Hypothalamus (tissue), 51 donors: Measurements from ENCODE around the gene FGD2.
"Not testable (repeated sequence)": the region's sequence is repeated elsewhere in the genome, so short reads cannot be mapped to it uniquely, and the experiment has no call there.

Experiments used
- DNase-seq, 51 donors: peaks; one replicate each; lab custom pipeline; 2025; lab: John Stamatoyannopoulos, UW

FGD2 gene

DNA sequence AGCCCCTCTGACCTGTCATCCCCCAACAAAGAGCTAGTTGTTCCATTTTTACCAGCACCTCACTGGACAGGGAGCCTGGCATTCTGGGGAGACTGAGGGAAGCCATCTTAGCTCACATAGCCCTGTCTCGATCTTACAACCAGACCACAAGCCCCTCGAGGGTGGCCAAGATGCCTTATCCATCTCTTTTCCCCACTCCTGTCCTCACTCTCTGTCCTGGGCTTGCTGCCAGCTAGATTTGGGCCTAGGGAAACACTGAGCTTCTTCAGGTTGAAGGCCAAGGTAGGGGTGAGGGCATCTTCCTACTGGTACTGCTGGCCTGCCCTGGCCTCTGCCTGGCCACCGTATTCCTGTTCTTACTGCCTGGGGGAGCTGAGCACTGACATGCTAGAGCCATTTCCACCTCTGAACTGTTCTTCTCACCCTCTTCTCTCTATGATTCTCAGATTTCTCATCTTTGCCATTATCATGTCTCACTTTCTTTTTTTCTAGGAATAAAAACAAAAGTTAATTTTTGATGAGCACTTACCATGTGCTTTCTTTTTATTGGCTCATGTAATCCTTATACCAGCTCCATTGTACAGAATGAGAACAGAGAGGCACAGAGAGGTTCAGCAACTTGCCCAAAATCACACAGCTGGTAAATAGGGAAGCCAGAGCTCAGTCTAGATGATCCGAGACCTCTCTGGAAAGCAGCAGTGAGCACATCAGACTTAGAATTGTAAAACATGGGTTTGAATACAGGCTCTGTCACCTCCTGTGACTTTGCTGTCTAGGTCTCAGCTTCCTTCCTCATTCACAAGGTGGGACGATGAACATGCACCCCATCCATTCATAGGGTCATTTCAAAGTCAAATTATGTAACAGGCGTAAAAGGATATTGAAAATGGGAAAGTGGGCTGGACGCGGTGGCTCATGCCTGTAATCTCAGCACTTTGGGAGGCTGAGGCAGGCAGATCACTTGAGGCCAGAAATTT lies 28.7 kb downstream of the FGD2 start:
- no peak for DNase-seq

DNA sequence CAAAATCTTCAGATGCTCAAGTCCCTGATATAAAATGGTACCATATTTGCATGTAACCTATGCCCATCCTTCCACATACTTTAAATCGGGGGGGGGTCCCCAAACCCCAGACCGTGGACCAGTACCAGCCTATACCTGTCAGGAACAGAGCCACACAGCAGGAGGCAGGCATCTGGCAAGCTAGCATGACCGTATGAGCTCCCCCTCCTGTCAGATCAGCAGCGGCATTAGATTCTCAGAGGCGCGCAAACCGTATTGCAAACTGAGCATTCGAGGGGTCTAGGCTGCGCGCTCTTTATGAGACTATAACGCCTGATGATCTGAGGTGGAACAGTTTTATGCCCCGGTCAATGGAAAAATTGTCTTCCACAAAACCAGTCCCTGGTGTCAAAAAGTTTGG lies 30.7 kb downstream of the FGD2 start:
- DNase-seq: no peak

DNA sequence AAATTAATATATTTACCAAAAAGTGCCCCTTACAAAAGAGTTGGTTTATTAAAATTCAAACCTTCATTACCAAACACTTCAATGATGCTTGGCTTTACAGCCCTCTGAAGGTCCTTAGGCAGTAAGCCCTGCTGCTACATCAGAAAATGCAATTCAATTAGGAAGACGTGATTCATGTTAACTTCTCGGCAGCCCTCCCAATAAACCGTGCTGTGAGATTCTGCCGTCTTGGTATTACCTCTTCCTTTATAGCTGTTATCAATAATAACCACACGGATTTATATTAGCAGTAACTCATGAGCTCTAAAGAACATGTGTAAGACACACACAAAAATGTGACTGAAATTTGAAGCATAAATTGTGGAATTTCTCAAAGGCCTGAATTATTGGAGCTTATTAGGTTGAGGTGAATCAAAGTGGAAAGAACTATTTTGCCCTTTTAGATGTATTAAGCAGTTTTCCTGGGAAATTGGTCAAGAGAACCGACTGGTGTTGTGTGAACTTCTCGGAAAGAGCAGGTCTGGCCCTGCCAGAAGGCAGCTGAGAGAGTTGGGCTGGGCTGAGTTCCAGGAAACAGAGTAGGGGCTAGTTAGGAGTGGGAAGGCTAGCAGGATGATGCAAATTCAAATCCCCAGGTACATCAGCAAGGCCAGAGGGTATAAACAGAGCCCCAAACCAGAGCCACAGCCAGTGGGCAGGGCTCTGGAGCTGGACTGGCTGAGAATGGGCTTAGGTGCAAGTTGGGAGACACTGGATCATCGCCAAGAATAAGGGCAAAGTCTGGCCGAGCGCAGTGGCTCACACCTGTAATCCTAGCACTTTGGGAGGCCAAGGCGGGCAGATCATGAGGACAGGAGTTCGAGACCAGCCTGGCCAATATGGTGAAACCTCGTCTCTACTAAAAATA lies 33.1 kb downstream of the FGD2 start:
- peak in 31 of 51 donors; percentile 3 to 69 (median 27) for DNase-seq

DNA sequence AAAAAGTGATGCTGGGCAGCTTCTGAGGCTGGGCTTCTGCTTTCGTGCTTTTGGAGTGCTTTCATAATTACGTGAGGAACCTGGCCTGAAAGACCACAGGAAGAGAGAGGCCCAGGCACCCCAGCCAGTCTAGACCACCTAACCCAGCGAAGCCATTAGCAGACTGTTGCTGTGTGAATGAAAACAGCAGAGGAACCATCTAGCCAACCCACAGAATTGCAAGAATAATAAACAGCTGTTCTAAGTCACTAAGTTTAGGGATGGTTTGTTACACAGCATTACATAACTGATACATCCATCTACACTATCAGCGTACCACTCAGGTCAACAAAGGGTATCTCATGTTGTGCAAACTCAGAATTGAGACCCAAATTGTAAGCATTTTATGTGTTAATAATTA lies 34.5 kb downstream of the FGD2 start:
- DNase-seq: no peak

DNA sequence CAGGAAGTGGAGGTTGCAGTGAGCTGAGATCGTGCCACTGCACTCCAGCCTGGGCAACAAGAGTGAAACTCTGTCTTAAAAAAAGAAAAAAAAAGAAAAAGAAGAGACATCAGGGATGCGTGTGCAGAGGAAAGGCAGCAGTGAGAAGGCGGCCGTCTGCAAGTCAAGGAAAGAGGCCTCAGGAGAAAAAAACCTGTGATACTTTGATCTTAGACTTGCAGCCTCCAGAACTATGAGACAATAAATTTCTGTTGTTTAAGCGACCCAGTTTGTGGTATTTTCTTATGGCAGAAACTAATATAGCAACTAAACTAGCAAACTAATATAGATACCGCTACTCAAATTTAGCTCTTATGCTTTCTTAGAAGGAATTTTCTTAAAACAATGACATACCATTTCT lies 36.1 kb downstream of the FGD2 start:
- DNase-seq: no peak

DNA sequence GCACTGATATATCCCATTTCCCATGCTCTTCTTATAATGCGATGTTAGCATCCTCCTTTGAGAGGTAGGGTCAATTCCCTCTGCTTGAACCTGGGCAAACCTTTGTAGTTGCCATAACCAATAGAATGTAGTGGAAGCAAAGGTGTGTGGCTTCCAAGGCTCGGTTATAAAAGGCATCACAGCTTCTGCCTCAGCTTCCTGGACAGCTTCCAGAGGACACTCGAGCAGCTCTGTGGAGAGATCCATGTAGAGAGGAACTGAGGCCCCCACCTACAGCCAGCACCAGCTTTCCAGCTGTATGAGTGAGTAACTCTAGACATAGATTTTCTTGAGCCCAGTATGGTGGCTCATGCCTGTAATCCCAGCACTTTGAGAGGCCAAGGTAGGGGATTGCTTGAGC lies 36.7 kb downstream of the FGD2 start:
- no peak for DNase-seq

DNA sequence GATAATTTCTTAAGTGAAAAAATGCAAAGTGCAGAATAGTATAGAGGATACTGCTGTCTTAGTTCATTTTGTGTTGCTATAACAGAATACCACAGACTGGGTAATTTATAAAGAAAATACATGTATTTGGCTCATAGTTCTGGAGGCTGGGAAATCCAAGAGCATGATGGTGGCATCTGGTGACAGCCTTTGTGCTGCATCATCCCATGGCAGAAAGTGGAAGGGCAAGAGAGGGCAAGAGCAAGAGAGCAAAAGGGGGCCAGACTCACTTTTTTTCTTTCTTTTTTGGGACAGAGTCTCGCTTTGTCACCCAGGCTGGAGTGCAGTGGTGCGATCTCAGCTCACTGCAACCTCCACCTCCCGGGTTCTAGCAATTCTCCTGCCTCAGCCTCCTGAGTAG lies 37.6 kb downstream of the FGD2 start:
- not testable (repeated sequence) for DNase-seq

DNA sequence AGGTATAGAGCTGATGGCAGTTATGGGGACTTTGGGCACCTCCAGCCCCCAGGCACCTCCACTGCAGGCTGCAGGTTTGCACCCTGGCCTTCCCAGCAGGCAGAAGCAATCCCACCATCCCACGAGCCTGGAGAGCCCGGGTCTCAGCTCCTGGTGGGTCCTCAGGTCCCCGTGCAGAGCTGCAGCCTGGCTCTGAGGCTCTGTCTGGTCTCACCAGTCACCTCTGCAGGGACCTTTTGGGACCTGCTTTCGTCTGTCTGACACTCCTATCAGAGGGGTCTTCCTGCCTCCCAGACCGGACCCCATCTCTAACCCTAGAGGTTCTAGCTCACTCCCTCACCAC lies 41.9 kb downstream of the FGD2 start:
- DNase-seq: no peak

DNA sequence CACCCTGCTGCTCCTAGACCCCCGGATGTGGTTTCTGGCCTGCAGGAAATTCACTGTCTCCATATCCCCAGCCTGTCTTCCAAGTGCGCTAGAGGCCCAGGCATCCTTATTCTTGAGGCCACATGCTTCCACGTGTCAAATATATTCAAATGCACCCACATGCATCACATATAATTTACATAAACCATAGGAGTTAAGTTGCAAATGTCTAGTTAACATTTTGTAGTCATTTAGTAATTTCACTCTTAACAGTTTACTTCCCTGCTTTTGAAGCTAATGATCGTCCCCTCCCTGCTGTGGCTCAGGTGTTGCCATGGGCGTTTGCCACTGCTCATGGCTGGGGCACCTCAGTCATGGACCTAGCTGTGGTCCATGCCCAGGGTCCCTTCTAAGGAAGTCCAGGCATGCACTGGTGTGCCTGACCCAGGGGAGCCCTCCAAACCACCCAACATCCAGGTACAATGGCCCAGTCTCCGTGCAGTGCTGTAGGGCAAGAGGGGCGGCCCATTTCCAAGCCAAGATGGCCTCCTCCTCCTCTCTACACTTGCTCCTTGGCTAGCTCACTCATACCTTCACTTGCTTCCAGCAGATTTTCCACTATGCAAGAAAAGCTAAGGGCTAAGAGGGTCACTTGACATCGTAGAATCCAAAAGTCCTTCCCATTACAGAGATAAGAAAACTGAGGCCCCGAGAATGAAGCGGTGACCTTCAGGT lies 42.4 kb downstream of the FGD2 start:
- DNase-seq: no peak

DNA sequence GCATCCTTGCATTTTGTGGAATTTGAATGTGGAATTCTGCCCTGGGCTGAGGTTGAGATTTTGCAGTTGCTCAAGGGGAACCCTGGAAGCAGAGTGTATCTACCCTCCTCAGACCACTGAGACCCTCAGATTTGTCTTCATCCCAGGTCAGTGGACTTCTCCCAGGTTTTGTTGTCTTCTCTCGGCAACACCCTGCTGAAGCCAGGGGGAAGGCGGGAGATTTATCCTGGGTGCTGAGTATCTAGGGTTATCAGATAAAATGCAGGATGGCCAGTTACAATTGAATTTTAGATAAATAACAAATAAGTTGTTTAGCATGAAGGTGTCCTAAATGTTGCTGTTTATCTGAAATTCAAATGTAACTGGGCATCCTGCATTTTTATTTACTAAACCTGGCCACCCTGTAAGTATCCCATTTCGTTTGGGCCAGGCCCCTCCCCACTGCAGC lies 43.0 kb downstream of the FGD2 start:
- DNase-seq: no peak

DNA sequence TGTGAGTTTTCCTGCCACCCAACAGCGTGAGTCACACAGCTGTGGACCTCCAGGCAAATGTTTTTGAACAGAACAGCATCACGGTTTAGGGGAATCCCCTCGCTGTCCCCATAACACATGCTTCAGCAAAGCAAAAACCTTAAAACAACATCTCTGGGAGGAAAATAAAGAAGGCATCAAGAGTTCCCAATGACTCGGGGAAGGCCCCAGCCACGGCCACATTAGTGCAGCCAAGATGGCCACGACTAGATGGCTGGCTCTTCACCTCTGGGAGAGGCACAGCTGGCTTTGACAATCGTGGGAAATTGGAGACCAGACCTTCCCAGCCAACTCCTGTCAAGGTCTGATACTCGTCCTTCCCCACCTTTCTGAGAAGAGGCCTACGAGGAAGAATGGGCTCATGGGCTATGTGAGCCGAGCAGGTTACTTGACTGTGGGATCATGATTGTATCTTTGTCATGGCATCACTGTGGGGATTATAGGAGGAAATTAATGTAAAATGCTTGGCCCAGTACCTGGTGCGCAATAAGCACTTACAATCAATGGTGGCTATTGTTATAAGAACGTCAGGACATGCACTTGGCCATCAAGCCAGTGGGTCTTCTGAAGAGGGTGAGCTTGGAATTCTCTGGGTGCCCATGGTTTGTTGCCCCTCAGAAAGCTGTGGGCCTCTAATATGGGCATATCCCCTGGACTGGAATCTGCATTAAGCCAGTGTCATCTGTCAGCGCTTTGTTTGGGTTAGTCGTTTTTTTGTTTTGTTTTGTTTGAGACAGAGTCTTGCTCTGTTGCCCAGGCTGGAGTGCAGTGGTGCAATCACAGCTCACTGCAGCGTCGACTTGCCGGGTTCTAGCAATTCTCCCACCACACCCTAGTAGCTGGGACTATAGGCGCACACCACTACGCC lies 43.6 kb downstream of the FGD2 start:
- no peak for DNase-seq

DNA sequence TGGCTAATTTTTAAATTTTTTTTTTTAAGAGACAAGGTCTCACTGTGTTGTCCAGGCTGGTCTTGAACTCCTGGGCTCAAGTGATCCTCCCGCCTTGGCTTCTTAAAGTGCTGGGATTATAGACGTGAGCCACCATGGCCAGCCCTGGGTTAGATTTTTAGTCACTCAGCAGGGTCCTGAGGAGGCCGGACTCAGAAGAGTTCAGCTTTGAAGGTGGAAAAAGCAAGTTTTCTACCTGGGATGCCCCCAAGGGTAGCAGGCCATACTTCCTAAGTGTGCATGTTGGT lies 44.2 kb downstream of the FGD2 start:
- DNase-seq: no peak

DNA sequence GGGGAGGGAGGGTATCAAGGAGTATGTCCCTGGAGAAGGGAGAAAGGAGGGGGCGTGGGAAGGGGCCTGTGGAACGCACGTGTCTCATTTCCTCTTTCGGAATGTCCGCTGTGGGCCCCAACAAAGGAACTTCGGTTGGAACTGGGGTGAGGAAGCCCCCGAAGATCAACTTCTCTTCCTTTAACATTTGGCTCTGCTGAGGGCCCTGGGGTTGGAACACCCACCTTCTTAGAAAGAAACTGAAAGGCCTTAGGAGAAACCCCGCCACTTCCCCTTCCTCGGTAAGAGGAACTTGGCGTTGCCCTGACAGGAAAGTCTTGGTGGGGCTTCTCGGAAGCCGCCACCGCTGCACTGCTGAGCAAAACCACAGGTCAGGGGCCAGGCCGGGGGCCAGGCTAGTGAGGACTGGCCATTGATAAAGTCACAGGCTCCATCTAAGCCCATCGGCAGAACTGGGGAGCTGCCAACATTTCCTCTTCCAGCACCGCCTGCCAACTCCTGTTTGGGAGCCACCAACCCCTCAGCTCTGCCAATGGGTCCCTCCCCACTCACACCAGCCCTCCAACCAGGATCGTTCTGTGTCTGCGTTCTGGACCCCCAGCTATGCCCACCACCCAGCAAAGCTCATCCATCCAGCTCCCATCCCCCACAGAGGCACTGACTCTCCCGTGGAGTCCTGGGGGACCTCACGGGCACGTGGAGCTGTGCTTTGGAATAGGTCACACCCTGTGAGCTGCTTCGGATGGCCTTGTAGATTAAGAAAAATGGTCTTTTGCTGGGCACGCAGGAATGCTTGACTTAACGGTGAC lies 44.8 kb downstream of the FGD2 start:
- peak in 29 of 51 donors; percentile 4 to 59 (median 27) for DNase-seq

DNA sequence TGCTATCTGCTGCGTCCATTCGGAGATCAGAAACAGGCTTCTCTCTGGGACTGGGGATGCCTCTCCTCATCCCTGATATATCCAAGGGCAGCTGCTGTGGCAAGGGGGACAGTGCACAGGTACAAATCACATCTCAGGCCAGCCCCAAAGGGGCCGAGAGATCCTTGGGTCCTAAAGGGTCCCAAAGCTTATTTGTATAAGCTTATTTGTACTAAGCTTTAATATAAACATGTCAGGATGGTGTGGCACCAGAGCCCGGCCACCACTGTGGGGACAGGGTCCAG lies 45.3 kb downstream of the FGD2 start:
- no peak for DNase-seq

DNA sequence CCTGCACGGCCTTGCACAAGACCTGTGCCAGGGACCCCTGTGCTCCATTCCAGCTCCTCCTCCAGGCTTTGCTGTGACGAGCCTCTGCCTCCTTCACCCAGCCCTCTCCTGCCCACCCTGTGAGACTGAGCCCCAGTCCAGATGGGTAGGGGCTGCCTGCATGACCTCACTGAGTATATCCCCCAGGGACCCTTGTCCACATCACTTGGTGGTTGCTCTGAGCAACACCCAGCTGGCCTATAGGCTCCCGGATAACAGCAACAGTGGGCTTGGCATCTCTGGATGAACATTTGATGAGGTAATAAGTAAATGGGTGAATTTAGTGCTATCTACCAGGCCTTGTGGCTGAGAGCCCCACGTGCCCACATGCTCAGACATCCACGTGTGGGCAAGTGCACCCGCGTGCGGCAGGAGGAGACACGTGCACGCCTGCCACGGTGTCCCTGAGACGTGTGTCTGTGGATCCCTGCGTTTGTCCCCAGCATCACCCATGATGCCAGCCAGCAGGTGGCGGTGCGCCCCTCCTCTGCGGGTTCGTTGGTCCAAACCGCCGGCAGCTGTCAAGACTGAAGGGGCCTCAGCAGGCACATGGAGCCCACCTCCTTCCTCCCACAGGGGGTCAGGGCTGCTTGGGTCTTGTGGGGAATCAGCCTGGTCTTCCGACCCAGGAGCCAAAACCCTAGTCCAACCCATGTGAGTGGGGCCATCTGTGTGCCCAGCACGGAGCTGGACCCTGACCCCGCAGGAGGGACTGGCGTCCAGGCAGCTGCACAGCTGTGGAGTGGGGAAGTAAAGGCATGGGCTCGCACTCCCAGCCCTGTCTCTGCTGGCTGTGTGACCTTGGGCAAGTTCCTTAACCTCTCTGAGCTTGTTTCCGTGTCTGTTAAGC lies 45.9 kb downstream of the FGD2 start:
- peak; percentile 33 to 95 (median 80) for DNase-seq

DNA sequence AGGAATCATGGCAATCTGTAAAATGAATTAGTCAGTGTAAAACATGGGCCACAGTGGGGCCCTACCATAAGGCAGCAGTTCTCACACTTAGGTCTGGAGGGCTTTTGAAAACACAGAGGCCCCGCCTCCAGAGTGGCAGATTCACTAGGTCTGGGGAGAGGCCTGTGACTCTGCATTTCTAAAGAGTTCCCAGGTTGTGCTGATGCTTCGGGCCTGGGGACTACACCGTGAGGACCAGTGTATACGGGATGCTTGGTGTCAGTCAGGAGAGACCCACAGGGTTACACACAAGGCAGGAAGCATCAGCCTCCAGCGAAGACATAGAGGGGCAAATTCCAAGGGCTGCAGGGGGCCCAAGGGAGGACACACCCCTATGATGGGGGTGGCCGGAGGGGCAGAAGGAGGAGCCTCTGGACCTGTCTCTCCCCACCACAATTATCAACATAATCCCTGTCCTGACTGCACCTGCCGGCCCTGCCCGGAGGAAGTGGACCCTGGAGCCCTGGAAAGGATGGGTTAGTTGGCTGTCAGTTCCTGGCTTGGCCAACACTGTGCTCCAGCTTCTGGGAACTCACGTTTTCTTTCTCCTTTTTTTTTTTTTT lies 46.7 kb downstream of the FGD2 start:
- DNase-seq: no peak

DNA sequence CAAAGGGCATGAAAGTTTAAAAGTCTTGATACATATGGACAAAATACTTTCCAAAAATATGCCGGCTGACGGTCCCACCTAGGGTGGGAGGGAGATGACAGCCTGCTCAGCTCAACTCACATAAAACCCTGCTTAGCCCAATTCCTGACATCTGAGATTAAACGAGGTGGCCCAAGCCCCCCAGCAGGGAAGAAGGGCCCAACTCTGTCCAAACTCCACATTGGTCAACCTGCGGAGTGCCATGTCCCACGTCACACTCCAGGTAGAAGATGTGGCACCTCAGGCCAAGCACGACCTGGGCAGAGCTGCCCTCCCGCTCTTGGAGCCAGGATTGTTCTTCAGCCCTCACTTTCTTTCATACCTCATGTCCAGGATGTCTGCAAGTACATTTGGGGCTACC lies 48.2 kb downstream of the FGD2 start:
- DNase-seq: no peak

DNA sequence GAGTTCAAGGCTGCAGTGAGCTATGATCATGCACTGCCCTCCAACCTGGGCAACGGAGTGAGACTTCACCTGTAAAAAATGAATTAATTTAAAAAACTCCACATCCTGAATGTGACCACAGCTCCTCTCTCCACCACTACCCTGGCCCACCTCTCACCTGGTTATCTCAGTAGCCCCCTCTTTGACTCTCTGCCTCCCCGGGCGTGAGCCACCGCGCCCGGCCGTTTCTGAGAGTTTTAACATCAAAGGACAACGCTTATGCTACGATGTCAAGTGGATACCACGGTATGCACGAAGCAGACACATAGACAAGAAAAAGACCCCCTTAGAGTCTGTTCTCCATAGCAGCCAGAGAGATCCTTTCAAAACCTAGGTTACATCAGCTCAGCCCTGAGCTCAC lies 48.7 kb downstream of the FGD2 start:
- no peak for DNase-seq
